ENCODE results near the gene ZIC1.

- TF ChIP-seq POLR2AphosphoS5 (IDR thresholded peaks at IDR 0.05) (no peak), CTCF (IDR thresholded peaks at IDR 0.05) (no peak)
These were observed 15.8 kb upstream of the ZIC1 start for GRCh38 chr3:147393261-147393942.

All from suprapubic skin (tissue), 3 donors.